ENCODE measurements around the gene FKRP.
A peak's percentile ranks its signal among the peaks of the same experiment; 100 is the strongest.
"Not testable (repeated sequence)": the region's sequence is repeated elsewhere in the genome, so short reads cannot be mapped to it uniquely, and the experiment has no call there.

Gene FKRP

DNA sequence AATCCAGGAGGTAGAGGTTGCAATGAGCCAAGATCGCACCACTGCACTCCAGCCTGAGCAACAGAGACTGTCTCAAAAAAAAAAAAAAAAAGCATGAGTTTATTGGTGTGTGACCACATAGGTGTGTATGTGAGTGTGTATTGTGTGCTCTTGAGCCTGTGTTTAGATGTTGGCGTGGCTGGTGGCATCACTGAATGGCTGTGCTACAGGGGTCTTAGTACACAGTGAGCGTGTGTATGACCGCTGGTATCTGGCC is 40.1 kb downstream of the FKRP start:
- no peak for DNase-seq (ENCODE audit: low read depth in 3 of 3)

DNA sequence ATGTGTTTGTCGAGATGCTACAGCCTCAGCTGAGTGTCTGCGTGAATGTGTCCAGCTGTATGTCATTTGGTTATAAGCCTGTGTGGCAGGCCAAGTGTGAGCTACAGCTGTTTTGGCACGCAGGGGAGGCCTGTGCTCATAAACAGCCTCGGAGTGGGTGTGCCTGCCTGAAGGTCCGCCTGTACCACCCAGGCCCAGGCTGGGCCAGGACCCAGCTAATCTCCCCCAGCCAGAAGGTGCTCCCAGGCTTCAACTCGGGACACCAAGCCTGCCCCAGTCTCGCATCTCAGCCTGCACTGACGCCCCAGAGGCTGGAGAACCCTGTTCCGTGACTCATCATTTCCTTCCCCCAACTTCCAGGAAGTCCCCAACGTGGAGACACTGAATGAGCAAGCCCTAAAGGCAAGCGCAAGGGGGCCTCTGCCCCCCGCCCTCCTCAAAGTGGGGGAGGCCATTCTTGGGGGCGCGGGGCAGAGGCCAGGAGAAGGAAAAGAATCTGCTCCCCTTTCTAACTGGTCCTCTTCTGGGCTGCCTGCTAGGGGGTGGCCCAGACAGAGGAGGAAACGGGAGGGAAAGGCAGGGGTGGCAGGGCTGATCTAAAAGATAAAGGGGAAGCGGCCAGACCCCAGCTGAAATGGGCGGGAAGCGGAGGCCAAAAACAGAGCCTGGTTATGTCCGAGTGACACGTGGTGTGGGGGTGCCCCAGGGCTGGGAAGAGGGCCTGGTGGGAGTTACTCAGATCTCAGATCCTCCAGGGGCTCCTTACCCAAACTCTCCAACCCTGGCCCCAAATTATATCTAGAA is 40.6 kb downstream of the FKRP start:
- peak; percentile 62 to 85 (median 80) for DNase-seq (ENCODE audit: low read depth in 3 of 3)

DNA sequence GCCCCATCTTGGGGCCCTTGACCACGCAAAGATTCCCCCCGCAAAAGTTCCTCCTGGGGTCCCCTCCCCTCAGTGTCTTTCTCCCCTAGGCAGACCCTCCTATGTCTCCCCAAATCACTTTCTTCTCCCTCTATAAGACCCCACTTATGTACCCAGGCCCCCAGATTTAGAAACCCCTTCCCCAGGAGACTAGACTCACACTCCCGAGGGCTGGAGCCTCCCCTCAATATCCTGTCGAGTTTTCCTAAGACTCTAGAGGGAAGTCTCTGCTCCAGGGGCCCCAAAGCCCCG is 41.1 kb downstream of the FKRP start:
- no peak for DNase-seq (ENCODE audit: low read depth in 3 of 3)

DNA sequence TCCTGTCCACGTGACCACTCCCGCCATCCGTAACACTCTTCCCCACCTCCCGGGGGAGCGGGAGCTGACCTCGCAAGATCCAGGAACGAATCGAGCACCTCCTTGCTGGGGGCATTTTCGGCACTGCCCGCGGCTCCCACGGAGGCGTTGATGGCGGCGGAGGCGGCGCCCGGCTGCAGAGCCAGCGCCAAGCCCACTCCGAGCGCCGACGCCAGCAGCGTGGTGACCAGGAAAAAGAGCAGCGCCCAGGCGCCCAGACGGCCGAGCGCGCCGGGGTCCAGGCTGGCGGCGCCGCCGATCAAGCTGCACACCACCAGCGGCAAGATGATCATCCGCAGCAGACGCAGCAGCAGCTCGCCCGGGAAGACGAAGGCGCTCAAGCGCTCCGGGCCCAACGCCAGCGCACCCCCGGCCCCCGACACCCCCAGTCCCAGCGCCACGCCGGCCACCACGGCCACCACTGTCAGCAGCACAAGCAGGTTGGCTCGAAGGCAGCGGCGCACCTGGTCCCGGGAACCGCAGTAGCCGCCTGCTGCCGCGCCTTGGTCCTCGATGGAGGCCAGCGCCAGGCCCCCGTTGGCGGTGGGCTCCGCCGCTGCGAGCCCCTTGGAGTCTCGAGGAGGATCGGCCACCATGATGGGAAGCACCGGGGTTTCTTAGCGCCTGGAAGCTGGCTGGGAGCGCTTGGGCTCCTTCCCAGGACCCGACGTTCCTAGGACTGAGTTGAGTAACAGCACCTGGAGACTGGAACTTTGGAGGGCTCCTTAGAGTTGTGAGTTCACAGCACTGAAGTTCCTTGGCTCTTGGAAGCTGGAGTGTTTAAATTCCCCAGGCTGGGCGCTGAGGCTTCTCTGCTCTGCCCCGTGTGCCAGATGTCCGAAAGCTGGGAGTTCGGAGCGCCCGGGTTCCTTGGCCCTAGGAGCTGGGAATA is 41.7 kb downstream of the FKRP start:
- peak in 2 of 3 experiments; percentile 12 to 35 for DNase-seq (ENCODE audit: low read depth in 3 of 3)

DNA sequence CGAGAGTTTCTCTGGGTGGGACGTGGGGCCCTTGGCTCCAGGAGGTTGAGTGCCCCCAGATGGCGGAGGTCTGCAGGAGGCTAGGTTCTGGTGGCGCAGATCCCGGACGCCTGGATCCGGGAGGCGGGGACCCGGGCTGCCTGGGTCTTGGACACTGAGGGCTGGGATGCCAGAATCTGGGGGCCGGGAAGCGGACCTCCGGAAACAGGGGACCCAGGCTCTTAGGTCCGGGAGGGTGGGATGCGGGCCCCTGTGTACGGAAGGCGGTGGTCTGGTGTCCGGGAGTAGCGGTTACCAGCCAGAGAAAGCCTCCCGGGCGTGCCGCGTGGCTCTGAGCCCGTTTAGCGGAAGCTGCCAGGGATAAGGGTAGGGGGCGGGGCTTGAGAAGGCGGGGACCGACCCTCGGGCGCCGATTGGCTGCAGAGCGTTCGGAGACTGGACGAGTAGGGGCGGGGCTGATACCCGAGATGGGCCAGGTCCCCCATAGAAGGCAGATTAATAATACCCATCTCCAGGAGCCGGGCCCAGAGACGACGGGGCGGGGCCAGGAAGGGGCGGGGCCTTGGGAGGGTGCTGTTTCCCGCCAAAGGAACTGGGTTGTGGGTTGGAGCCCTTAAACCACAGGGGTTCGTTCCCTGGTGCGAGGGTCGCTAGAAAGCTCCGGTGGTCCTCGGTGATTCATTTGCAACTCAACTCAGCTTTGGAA is 42.6 kb downstream of the FKRP start, which contains the start of gene SLC1A5:
Gene SLC1A5 (minus strand): TSS at position 333 of the 706 bp plus-strand sequence. CDS start 629 bp downstream, outside the sequence.
- peak; percentile 99 for DNase-seq (ENCODE audit: low read depth in 3 of 3)

DNA sequence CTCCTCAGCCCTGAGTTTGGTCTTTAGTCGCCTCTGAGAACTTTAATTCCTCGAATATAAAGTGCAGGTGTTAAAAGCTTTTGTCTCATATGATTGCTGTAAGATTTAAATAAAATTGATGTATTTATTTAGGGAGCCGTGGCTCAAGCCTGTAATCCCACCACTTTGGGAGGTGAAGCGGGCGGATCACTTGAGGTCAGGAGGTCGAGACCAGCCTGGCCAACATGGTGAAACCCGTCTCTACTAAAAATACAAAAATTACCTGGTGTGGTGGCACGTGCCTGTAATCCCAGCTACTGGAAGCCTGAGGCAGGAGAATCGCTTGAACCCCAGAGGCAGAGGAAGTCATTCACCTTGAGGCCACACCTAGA is 43.1 kb downstream of the FKRP start:
- DNase-seq (ENCODE audit: low read depth in 3 of 3), result no peak

DNA sequence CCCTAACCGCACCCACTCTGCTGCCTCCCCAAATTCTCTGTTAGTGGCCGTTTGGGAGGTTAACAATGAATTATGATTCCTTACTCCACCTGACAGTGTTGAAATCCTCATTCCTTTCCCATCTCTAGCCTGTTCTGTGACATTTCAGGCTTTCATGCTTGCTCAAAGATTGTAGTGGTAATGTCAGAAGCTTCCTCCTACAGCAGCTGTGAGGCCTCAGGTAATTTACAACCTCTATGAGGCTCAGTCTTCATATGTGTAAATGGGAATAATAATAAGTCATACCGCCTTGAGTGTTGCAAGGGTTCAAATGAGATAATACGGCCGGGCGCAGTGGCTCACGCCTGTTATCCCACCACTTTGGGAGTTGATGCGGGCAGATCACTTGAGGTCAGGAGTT is 43.5 kb downstream of the FKRP start:
- DNase-seq (ENCODE audit: low read depth in 3 of 3), result no peak

DNA sequence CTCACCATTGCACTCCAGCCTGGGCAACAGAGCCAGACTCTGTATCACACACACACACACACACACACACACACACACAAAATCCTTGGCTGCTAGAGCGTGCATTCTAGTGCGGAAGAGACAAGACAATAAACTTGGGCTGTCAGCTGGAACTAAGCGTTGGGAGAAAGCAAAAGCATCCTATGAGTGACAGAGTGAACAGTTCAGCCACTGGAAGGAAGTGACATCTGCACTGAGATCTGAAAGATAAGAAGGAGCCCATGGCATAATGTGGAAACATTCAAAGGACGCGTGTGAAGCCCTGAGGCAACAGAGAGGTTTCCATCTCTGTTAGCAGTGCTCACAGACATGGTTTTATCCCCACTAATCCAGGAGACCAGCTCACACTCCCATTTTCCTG is 46.1 kb downstream of the FKRP start:
- no peak for DNase-seq (ENCODE audit: low read depth in 3 of 3)

DNA sequence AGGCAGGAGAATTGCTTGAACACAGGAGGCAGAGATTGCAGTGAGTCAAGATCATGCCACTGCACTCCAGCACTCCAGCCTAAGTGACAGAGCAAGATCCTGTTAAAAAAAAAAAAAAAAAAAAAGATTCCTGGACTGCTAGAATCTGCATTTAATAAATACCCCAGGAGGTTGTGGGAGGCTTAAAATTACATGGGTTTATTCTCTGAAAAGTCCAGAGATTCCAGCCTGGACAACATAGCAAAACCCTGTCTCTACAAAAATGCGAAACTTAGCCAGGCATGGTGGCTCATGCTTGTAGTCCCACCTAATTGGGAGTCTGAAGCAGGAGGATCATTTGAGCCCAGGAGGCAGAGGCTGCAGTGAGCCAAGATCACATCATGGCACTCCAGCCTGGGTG is 52.0 kb downstream of the FKRP start:
- no peak for DNase-seq (ENCODE audit: low read depth in 3 of 3)

DNA sequence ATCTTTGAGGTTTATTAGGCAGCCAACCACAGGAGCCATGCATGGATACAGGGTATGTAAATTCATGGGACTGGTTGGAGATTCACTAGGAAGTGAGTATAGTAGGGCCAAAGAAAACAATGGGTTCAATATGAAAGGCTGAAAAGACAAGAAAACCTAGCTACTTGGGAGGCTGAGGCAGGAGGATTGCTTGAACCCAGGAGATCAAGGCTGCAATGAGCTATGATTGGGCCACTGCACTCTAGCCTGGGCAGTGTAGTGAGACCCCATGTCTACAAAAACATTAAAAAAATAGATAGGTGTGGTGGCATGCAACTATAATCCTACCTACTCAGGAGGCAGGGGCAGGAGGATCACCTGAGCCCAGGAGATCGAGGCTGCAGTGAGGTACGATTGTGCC is 52.9 kb downstream of the FKRP start:
- DNase-seq (ENCODE audit: low read depth in 3 of 3), result no peak

DNA sequence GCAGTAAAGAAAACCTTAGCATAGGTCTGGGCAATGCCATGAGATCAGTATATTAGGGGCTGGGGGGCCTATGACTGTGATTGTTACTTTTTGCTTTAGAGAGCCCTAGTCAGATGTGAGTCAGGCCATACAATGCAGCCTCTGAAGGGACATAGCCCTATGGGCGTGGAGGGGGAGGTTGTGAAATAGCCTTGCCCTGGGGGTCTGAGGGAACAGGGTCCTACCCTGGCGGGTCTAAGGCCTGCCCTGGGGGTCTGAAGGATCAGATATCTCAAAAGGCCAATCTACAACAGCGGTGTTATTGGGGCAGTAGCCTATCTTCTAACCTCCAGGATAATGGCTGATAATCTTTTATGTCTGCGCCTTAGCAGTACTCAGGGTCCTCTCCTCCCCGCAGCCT is 56.3 kb downstream of the FKRP start:
- no peak for DNase-seq (ENCODE audit: low read depth in 3 of 3)

DNA sequence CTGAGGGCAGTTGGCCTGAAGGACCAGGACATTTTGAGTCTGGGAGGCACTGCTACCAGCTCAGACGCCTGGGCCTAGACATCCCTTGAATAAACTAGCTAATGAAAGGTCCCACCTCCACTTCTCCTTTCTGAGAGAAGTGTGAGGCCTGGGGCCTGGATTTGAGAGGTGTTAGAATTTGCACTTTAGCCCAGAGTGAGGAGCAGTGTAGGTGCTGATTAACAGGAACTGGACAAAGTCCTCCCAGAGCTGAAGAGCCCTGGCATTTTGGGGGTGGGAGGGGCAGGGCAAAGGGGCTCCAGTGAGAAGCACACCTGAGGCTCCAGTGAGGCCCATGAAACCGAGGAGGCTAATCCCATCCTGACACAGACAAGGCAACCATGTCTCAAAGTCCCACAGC is 57.7 kb downstream of the FKRP start:
- DNase-seq (ENCODE audit: low read depth in 3 of 3), result no peak

DNA sequence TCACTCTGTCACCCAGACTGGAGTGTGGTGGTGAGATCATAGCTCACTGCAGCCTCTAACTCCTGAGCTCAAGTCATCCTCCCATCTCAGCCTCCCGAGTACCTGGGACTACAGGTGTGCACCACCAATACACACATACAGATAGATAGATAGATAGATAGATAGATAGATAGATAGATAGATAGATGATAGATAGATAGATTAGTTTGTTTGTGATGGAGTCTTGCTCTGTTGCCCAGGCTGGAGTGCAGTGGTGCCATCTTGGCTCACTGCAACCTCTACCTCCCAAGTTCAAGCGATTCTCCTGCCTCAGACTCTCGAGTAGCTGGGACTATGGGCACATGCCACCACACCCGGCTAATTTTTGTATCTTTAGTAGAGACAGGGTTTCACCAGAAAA is 58.6 kb downstream of the FKRP start:
- not testable (repeated sequence) for DNase-seq (ENCODE audit: low read depth in 3 of 3)

DNA sequence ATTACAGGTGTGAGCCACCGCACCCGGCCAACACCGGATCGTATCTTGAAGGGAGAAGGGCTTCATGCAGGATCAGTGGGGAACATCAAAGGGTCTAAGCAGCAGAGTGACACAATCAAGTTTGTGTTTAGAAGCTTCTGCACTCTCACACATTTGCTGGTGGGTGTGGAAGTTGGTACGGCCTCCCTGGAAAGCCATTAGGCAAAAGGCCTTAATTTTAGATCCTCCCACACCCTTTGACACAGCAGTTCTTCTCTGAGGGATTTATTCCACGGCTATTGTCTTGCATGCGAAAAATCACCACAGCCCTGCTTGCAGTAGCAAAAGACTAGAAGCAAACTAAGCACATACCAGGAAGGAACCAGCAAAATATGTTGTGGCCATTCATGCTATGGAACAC is 60.8 kb downstream of the FKRP start:
- DNase-seq (ENCODE audit: low read depth in 3 of 3), result no peak

Measured in stimulated activated CD4-positive, alpha-beta T cell treated with anti-CD3 and anti-CD28 coated beads, TNF-alpha, amount 100 ng/mL, for 4 hours (primary cell).